ENCODE measurements around the gene RELA. TPM values are rescaled to one million over a fixed set of nuclear protein-coding genes. Genes with fewer than 3 reads are reported as not detected.

RELA gene
- total RNA-seq, 1 donor = 31.8 TPM

DNA sequence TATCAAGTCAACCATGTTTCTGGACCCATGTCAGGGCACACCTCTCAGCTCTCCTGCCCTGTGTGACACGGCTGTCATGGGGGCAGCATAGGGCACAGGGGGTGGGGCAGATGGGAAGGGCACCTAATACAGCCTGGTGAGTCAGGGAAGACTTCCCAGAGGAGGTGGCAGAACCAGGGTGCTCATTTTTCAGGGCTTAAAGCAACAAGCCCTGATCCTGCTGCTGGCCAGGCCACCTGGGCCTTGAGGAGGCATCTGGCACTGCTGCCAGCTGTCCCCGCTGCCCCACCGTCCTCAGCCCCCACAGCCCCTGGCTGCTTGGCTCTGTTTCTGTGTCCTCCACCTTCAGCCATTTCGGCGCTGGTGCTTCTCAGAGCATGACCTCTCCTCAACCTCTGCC, 53.1 kb downstream of the RELA start:
- TF ChIP-seq, protein P1, sequence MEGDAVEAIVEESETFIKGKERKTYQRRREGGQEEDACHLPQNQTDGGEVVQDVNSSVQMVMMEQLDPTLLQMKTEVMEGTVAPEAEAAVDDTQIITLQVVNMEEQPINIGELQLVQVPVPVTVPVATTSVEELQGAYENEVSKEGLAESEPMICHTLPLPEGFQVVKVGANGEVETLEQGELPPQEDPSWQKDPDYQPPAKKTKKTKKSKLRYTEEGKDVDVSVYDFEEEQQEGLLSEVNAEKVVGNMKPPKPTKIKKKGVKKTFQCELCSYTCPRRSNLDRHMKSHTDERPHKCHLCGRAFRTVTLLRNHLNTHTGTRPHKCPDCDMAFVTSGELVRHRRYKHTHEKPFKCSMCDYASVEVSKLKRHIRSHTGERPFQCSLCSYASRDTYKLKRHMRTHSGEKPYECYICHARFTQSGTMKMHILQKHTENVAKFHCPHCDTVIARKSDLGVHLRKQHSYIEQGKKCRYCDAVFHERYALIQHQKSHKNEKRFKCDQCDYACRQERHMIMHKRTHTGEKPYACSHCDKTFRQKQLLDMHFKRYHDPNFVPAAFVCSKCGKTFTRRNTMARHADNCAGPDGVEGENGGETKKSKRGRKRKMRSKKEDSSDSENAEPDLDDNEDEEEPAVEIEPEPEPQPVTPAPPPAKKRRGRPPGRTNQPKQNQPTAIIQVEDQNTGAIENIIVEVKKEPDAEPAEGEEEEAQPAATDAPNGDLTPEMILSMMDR (IDR thresholded peaks at IDR 0.05; ENCODE audit: extremely low read depth, low read depth, low read length) = no peak
- peaks cover 52% of the 10 kb centered on the region for H4K20me1 ChIP-seq (ENCODE audit: insufficient read depth, low read length)
- H3K9me3 ChIP-seq (ENCODE audit: low read depth, low read length) = no peaks in the 10 kb centered on the region
- H2AFZ ChIP-seq (ENCODE audit: low read length) = no peak overlapping the region
- H3K27me3 ChIP-seq (ENCODE audit: insufficient read depth, low read length) = no peaks in the 10 kb centered on the region
- H3K36me3 ChIP-seq (ENCODE audit: insufficient read depth, low read length) = peaks cover 24% of the 10 kb centered on the region
- H3K27ac ChIP-seq (ENCODE audit: low read depth, low read length) = no peak overlapping the region
- H3K4me3 ChIP-seq (ENCODE audit: insufficient read depth, low read length) = no peak overlapping the region
- H3K79me2 ChIP-seq (ENCODE audit: insufficient read depth, low read length) = peaks cover 62% of the 10 kb centered on the region
- DNase-seq (ENCODE audit: insufficient read length, low spot score, missing footprints) = no peak
- H3K4me2 ChIP-seq (ENCODE audit: insufficient read depth, low read length) = no peak overlapping the region
- peaks cover 33% of the 10 kb centered on the region for H3K4me1 ChIP-seq (ENCODE audit: insufficient read depth, low read length)

DNA sequence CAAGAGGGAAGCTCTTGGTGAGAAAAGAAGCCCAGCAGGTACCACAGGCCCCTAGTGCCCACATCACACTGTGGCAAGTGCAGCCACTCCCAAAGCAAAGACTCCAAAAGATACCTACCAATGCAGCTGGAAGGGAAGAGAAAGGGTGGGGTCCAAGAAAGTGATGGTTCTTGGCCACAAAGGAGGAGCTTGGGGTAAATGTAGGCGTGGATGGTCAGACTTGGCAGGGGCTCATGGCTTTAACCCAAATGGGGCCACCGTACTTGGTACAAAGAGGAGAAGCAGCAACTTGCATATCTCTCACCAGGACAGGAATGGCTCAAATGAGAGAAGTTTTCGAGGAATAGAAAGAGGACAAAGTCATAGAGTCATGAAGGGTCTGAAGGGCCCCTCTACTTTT, 53.5 kb downstream of the RELA start:
- H3K27ac ChIP-seq (ENCODE audit: low read depth, low read length) = no peak overlapping the region
- H3K4me2 ChIP-seq (ENCODE audit: insufficient read depth, low read length) = no peak overlapping the region
- peaks cover 57% of the 10 kb centered on the region for H3K79me2 ChIP-seq (ENCODE audit: insufficient read depth, low read length)
- H3K27me3 ChIP-seq (ENCODE audit: insufficient read depth, low read length) = no peaks in the 10 kb centered on the region
- peaks cover 25% of the 10 kb centered on the region for H3K36me3 ChIP-seq (ENCODE audit: insufficient read depth, low read length)
- no peaks in the 10 kb centered on the region for H3K9me3 ChIP-seq (ENCODE audit: low read depth, low read length)
- TF ChIP-seq, protein P1 (IDR thresholded peaks at IDR 0.05; ENCODE audit: extremely low read depth, low read depth, low read length) = no peak
- no peak for DNase-seq (ENCODE audit: insufficient read length, low spot score, missing footprints)
- H3K4me1 ChIP-seq (ENCODE audit: insufficient read depth, low read length) = peaks cover 33% of the 10 kb centered on the region
- peaks cover 52% of the 10 kb centered on the region for H4K20me1 ChIP-seq (ENCODE audit: insufficient read depth, low read length)
- H2AFZ ChIP-seq (ENCODE audit: low read length) = no peak overlapping the region
- H3K4me3 ChIP-seq (ENCODE audit: insufficient read depth, low read length) = no peak overlapping the region

DNA sequence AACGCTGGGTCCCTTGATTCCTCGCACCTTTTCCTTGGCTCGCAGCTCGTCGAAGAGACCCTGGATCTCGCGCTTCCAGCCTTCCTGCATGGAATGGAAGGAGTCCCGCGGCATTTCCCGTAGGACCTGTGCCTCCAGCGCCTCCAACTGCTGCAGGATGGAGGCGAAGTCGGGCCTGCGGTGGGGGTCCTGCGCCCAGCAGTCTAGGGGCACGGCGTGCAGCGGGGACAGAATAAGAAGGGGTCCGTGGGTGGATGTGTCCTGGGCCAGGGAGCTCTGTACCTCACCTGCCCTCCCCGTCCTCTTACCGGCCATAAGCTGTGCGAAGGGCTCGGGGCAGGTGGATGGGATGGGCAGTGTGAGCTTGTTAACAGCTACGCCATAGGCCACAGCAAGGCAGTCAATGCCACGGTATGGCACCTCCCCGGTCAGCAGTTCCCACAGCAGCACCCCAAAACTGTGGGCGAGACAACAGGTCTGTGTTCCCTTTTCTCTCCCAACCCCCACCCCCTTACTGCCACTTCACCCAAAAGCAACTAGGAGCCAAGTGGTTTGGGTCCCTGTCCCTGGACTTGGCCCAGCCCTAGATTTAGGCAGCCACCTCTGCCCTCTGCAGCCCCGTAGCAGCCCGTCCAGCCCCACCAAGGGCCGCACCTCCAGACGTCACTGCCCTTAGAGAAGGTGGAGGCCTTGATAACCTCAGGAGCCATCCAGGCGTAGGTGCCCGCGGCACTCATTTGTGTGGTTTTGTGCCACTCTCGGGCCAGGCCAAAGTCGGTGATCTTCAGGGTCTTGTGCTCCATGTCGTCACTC, 54.9 kb downstream of the RELA start:
- TF ChIP-seq, protein P1 (IDR thresholded peaks at IDR 0.05; ENCODE audit: extremely low read depth, low read depth, low read length) = no peak
- H3K79me2 ChIP-seq (ENCODE audit: insufficient read depth, low read length) = peaks cover 44% of the 10 kb centered on the region
- H3K27ac ChIP-seq (ENCODE audit: low read depth, low read length) = no peak overlapping the region
- DNase-seq (ENCODE audit: insufficient read length, low spot score, missing footprints) = no peak
- H3K36me3 ChIP-seq (ENCODE audit: insufficient read depth, low read length) = peaks cover 39% of the 10 kb centered on the region
- H3K4me3 ChIP-seq (ENCODE audit: insufficient read depth, low read length) = peak overlapping the region; percentile 52
- peaks cover 50% of the 10 kb centered on the region for H4K20me1 ChIP-seq (ENCODE audit: insufficient read depth, low read length)
- no peaks in the 10 kb centered on the region for H3K27me3 ChIP-seq (ENCODE audit: insufficient read depth, low read length)
- peak overlapping the region; percentile 79 for H3K4me2 ChIP-seq (ENCODE audit: insufficient read depth, low read length)
- H3K9me3 ChIP-seq (ENCODE audit: low read depth, low read length) = no peaks in the 10 kb centered on the region
- no peak overlapping the region for H2AFZ ChIP-seq (ENCODE audit: low read length)
- H3K4me1 ChIP-seq (ENCODE audit: insufficient read depth, low read length) = peaks cover 27% of the 10 kb centered on the region

DNA sequence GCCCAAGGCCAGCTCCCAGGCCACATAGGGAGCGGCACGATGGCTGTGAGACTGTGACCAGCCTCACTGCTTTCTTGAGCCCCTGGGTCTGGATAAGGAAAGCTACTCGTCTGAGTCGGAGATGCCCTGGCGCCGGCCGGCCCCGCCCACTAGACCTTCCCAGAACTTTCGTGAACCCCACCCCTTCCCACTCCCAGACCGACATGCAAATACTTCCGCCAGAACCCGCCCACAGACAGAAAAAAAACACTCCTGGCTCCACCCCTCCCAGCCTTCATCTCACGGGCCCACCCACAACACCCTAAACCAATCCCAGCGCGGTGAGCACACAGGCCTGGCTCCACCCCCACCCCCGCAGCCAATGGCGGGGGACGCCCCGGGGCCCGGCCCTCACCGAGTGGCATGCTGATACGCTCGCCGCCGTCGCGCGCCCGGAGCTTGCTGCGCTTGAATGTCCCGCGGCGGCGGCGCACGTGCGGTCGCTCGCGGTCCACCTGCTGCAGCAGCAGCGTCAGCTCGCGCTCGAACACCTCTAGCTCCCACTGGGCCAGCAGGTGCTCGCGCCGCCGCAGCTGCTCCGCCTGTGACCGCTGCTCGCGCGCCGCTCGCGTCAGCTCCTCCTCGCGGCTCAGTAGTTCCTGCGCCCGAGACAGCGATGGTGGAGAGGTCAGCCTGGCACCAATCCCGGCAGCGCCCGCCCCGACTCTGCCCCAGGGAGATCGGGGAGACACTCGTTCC, 55.7 kb downstream of the RELA start:
- H2AFZ ChIP-seq (ENCODE audit: low read length) = no peak overlapping the region
- H3K27me3 ChIP-seq (ENCODE audit: insufficient read depth, low read length) = no peaks in the 10 kb centered on the region
- H3K9me3 ChIP-seq (ENCODE audit: low read depth, low read length) = no peaks in the 10 kb centered on the region
- peaks cover 36% of the 10 kb centered on the region for H3K79me2 ChIP-seq (ENCODE audit: insufficient read depth, low read length)
- peaks cover 42% of the 10 kb centered on the region for H3K36me3 ChIP-seq (ENCODE audit: insufficient read depth, low read length)
- peak overlapping the region; percentile 79 for H3K4me2 ChIP-seq (ENCODE audit: insufficient read depth, low read length)
- TF ChIP-seq, protein P1 (IDR thresholded peaks at IDR 0.05; ENCODE audit: extremely low read depth, low read depth, low read length) = no peak
- DNase-seq (ENCODE audit: insufficient read length, low spot score, missing footprints) = peak; percentile 100
- no peak overlapping the region for H3K27ac ChIP-seq (ENCODE audit: low read depth, low read length)
- H4K20me1 ChIP-seq (ENCODE audit: insufficient read depth, low read length) = peaks cover 42% of the 10 kb centered on the region
- peak overlapping the region; percentile 52 for H3K4me3 ChIP-seq (ENCODE audit: insufficient read depth, low read length)
- H3K4me1 ChIP-seq (ENCODE audit: insufficient read depth, low read length) = peaks cover 19% of the 10 kb centered on the region
